H9 (cell line): ENCODE data around the gene TPD52L1. TPM values are rescaled to one million over a fixed set of nuclear protein-coding genes. Genes with fewer than 3 reads are reported as not detected.

ENCODE experiments used
- DNase-seq: peaks from one replicate; pipeline ENCODE4 v3.0.0-alpha.2; 2017
- H2AFZ ChIP-seq: one replicate; pipeline ENCODE4 v1.6.1; 2013; ENCODE audit warnings: mild to moderate bottlenecking, low read length, control low read depth, moderate library complexity
- H2AK5ac ChIP-seq: 2 replicates; pipeline ENCODE4 v1.6.1; 2013; ENCODE audit warnings: low read length, control low read depth, mixed read lengths; ENCODE audit not compliant: insufficient read length
- H2BK120ac ChIP-seq: one replicate; pipeline ENCODE4 v1.6.1; 2013; ENCODE audit warnings: low read depth, mild to moderate bottlenecking, low read length, control low read depth, inconsistent platforms; ENCODE audit not compliant: poor library complexity, severe bottlenecking
- H2BK12ac ChIP-seq: 2 replicates; pipeline ENCODE4 v1.6.1; 2013; ENCODE audit warnings: low read length, control low read depth, mixed read lengths, low read depth; ENCODE audit not compliant: insufficient read length
- H2BK15ac ChIP-seq: 2 replicates; pipeline ENCODE4 v1.6.1; 2013; ENCODE audit warnings: low read depth, low read length, control low read depth
- H2BK20ac ChIP-seq: one replicate; pipeline ENCODE4 v1.6.1; 2013; ENCODE audit warnings: low read depth, mild to moderate bottlenecking, low read length, control low read depth, inconsistent platforms; ENCODE audit not compliant: poor library complexity, severe bottlenecking
- H2BK5ac ChIP-seq: 2 replicates; pipeline ENCODE4 v1.6.1; 2013; ENCODE audit warnings: low read length, control low read depth, mixed read lengths; ENCODE audit not compliant: insufficient read length
- H3K14ac ChIP-seq: 2 replicates; pipeline ENCODE4 v1.6.1; 2013; ENCODE audit warnings: low read length, control low read depth; ENCODE audit not compliant: insufficient read depth
- H3K18ac ChIP-seq: 2 replicates; pipeline ENCODE4 v1.6.1; 2013; ENCODE audit warnings: low read depth, mild to moderate bottlenecking, mixed read lengths, low read length, control low read depth; ENCODE audit not compliant: insufficient read length
- H3K23ac ChIP-seq: 2 replicates; pipeline ENCODE4 v1.6.1; 2013; ENCODE audit warnings: low read length, control low read depth, mixed read lengths, low read depth; ENCODE audit not compliant: insufficient read length
- H3K23me2 ChIP-seq: 2 replicates; pipeline ENCODE4 v1.6.1; 2013; ENCODE audit warnings: low read depth, mild to moderate bottlenecking, mixed read lengths, low read length, control low read depth; ENCODE audit not compliant: insufficient read length, poor library complexity, severe bottlenecking
- H3K27ac ChIP-seq: 2 replicates; pipeline ENCODE4 v1.5.1; 2013; ENCODE audit warnings: low read length, control low read depth, mixed read lengths, low read depth; ENCODE audit not compliant: insufficient read length
- H3K27me3 ChIP-seq: 2 replicates; pipeline ENCODE4 v1.6.1; 2013; ENCODE audit warnings: low read length, control low read depth, inconsistent platforms; ENCODE audit not compliant: insufficient read depth
- H3K4ac ChIP-seq: 2 replicates; pipeline ENCODE4 v1.6.1; 2013; ENCODE audit warnings: low read depth, mild to moderate bottlenecking, control low read depth, inconsistent platforms, low read length, moderate library complexity
- H3K4me1 ChIP-seq: 2 replicates; pipeline ENCODE4 v1.6.1; 2013; ENCODE audit warnings: low read length, control low read depth, inconsistent platforms; ENCODE audit not compliant: insufficient read depth
- H3K4me2 ChIP-seq: 2 replicates; pipeline ENCODE4 v1.6.1; 2013; ENCODE audit warnings: low read length, control low read depth, mixed read lengths; ENCODE audit not compliant: insufficient read length, insufficient read depth
- H3K56ac ChIP-seq: 2 replicates; pipeline ENCODE4 v1.6.1; 2013; ENCODE audit warnings: low read depth, mild to moderate bottlenecking, mixed read lengths, low read length, control low read depth; ENCODE audit not compliant: insufficient read length
- H3K79me1 ChIP-seq: 2 replicates; pipeline ENCODE4 v1.6.1; 2013; ENCODE audit warnings: low read depth, mild to moderate bottlenecking, moderate library complexity, low read length, control low read depth, inconsistent platforms; ENCODE audit not compliant: insufficient read depth, poor library complexity, severe bottlenecking
- H3K79me2 ChIP-seq: 2 replicates; pipeline ENCODE4 v1.6.1; 2013; ENCODE audit warnings: low read length, control low read depth, inconsistent platforms; ENCODE audit not compliant: insufficient read depth
- H3K9ac ChIP-seq: 2 replicates; pipeline ENCODE4 v1.6.1; 2013; ENCODE audit warnings: low read length, control low read depth, mixed read lengths; ENCODE audit not compliant: insufficient read length; ENCODE audit errors: extremely low read depth
- H3K9me3 ChIP-seq: one replicate; pipeline ENCODE4 v1.6.1; 2013; ENCODE audit warnings: low read depth, low read length, inconsistent platforms; ENCODE audit not compliant: control insufficient read depth
- H3T11ph ChIP-seq: one replicate; pipeline ENCODE4 v1.6.1; 2013; ENCODE audit warnings: mild to moderate bottlenecking, low read length, control low read depth, inconsistent platforms
- H4K20me1 ChIP-seq: one replicate; pipeline ENCODE4 v1.6.1; 2013; ENCODE audit not compliant: control insufficient read depth, insufficient read length, insufficient read depth
- H4K5ac ChIP-seq: 2 replicates; pipeline ENCODE4 v1.6.1; 2013; ENCODE audit warnings: low read depth, mild to moderate bottlenecking, mixed read lengths, low read length, control low read depth; ENCODE audit not compliant: insufficient read length
- H4K8ac ChIP-seq: replicated peaks from 2 replicates; pipeline ENCODE4 v1.6.1; 2013; ENCODE audit warnings: low read length, control low read depth, mixed read lengths, low read depth; ENCODE audit not compliant: insufficient read length
- H4K91ac ChIP-seq: 2 replicates; pipeline ENCODE4 v1.6.1; 2013; ENCODE audit warnings: low read depth, mild to moderate bottlenecking, moderate library complexity, mixed read lengths, low read length, control low read depth; ENCODE audit not compliant: insufficient read length
- H3K27ac Mint-ChIP-seq, 3 experiments: 2 replicates in 2 of 3; 3 replicates in 1 of 3; pipeline ENCODE4 v1.8.0; 2020 to 2021; ENCODE audit warnings: mixed read lengths in 3 of 3, mild to moderate bottlenecking in 1 of 3, moderate library complexity in 1 of 3
- H3K27me3 Mint-ChIP-seq: 2 replicates; pipeline ENCODE4 v1.8.0; 2021; ENCODE audit warnings: low read depth, mild to moderate bottlenecking, moderate library complexity, mixed read lengths
- H3K36me3 Mint-ChIP-seq, 3 experiments: 2 replicates in 2 of 3; 3 replicates in 1 of 3; pipeline ENCODE4 v1.8.0; 2020 to 2021; ENCODE audit warnings: low read depth in 3 of 3, mixed read lengths in 3 of 3; ENCODE audit not compliant: insufficient read depth in 1 of 3
- H3K4me1 Mint-ChIP-seq, 2 experiments: 2 replicates each; pipeline ENCODE4 v1.8.0; 2020; ENCODE audit warnings: mixed read lengths in 2 of 2
- H3K4me3 Mint-ChIP-seq, 2 experiments: 2 replicates in 1 of 2; 3 replicates in 1 of 2; pipeline ENCODE4 v1.8.0; 2020 to 2021; ENCODE audit warnings: mild to moderate bottlenecking in 2 of 2, mixed read lengths in 2 of 2, moderate library complexity in 1 of 2
- H3K9me3 Mint-ChIP-seq, 2 experiments: 2 replicates in 1 of 2; 3 replicates in 1 of 2; pipeline ENCODE4 v1.8.0; 2020; ENCODE audit warnings: mild to moderate bottlenecking in 2 of 2, mixed read lengths in 2 of 2, moderate library complexity in 1 of 2
- CTCF ChIP-seq: fragments of 200-600 bp; sonication (generic); conservative IDR thresholded peaks from 3 replicates; pipeline ENCODE4 v1.8.0; 2021; ENCODE audit warnings: antibody characterized with exemption, mild to moderate bottlenecking
- WGBS: extraction: QIAGEN DNeasy Blood & Tissue Kit; methylation state at CpG from one replicate; pipeline ENCODE4 v1.1.7; 2013; ENCODE audit warnings: missing lambda C conversion rate, low lambda C conversion rate, mixed read lengths; ENCODE audit not compliant: insufficient read length; ENCODE audit errors: extremely low coverage; 5-methylcytosine and 5-hydroxymethylcytosine counted together
- total RNA-seq: library from RNA; stranded (reverse); gene quantifications from 2 replicates; pipeline ENCODE4 v1.2.1, GENCODE V29; 2021

The TPD52L1 gene
- total RNA-seq, 1 experiment from 2014 or later: 6.6 TPM

- no peak for DNase-seq
- H3K27ac ChIP-seq: no peak overlapping the region
- Mint-ChIP-seq H3K27ac (no peak overlapping the region), H3K9me3 (peaks cover 16 to 36% of the 10 kb centered on the region in 2 experiments), H3K36me3 (peaks cover 80 to 90% (median 83%) of the 10 kb centered on the region in 3 experiments), H3K4me1 (peaks cover 7 to 11% of the 10 kb centered on the region in 2 experiments), H3K27me3 (no peaks in the 10 kb centered on the region), H3K4me3 (no peak overlapping the region)
- H3K4ac ChIP-seq: no peak overlapping the region
- no peaks in the 10 kb centered on the region for H4K20me1 ChIP-seq
- no peak overlapping the region for H4K91ac ChIP-seq
- H3K56ac ChIP-seq: no peak overlapping the region
- H4K8ac ChIP-seq: no peak overlapping the region
- no peak overlapping the region for H3K14ac ChIP-seq
- H2BK5ac ChIP-seq: no peak overlapping the region
- H3K79me1 ChIP-seq: no peaks in the 10 kb centered on the region
- H3K18ac ChIP-seq: no peak overlapping the region
- H2AFZ ChIP-seq: no peak overlapping the region
- H3T11ph ChIP-seq: no peak overlapping the region
- no peak overlapping the region for H4K5ac ChIP-seq
- no peak overlapping the region for H2BK120ac ChIP-seq
- H3K9me3 ChIP-seq: no peaks in the 10 kb centered on the region
- no peaks in the 10 kb centered on the region for H3K27me3 ChIP-seq
- H3K4me1 ChIP-seq: no peaks in the 10 kb centered on the region
- no peak overlapping the region for H3K9ac ChIP-seq
- no peak overlapping the region for H2BK15ac ChIP-seq
- H3K79me2 ChIP-seq: no peaks in the 10 kb centered on the region
- H2AK5ac ChIP-seq: no peak overlapping the region
- H2BK20ac ChIP-seq: no peak overlapping the region
- H2BK12ac ChIP-seq: no peak overlapping the region
- no CpG with 5 or more reads among the region's 1 CpG for WGBS
- H3K23ac ChIP-seq: no peak overlapping the region
- H3K4me2 ChIP-seq: no peak overlapping the region
- no peaks in the 10 kb centered on the region for H3K23me2 ChIP-seq
- TF ChIP-seq CTCF: no peak
Measured at GRCh38 chr6:125285353-125285752, 131.8 kb downstream of the TPD52L1 start.
